Activated T-cell treated with anti-CD3 and anti-CD28 coated beads for 4 hours (primary cell): ENCODE results near the gene ALKBH8.
"Not testable (repeated sequence)": the region's sequence is repeated elsewhere in the genome, so short reads cannot be mapped to it uniquely, and the experiment has no call there.

Experiments used
- DNase-seq: peaks from one replicate; pipeline ENCODE4 v3.0.0-alpha.2; 2020

ALKBH8 gene

GRCh38 chr11:107501713-107502112, 63.8 kb downstream of the ALKBH8 start:
- DNase-seq: no peak

DNA sequence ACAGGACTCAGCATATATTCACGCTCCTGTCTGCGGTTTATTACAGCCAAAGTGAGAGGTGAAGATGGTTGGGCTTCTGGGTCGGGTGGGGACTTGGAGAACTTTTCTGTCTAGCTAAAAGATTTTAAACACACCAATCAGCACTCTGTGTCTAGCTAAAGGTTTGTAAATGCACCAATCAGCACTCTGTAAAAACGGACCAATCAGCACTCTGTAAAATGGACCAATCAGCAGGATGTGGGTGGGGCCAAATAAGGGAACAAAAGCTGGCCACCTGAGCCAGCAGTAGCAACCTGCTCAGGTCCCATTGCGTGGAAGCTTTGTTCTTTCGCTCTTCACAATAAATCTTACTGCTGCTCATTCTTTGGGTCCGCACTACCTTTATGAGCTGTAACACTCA, 68.2 kb downstream of the ALKBH8 start:
- not testable (repeated sequence) for DNase-seq

DNA sequence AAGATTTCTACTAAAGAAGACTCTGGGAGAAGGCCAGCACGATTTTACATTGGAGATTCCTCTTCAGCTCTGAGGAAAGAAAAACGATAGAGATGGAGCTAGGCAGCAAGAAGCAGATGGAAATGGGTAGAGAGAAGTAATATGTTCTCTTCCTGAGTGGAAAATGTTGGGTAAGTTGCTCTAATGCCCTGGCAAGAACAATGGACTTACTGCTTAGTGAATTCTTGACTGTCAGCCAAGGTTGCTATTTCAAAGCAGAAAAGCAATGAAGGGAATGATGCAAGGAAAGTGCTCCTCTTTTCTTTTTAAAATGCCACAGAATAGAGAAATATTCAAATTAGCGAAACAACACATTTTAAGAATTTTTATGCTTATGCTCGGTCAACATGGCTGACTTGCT, 69.5 kb downstream of the ALKBH8 start:
- DNase-seq: no peak

DNA sequence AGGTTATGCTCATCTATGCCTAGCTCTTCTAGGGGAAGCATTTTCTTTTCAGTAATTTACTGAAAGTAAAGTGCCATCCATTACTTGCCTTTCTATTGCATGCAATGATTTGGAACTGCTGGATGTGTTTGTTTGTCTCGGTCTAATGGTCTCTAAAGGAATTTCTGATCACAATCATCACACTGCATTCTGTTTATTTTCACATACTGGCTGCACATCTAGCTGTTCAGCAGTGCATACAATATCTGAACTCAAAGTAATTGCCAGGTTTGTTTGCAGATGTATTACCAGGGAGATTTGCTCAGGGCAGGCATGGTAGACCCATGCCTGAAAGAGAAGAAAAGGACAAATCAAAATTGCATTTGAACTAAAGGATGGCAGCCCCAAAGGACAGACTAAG, 71.5 kb downstream of the ALKBH8 start:
- no peak for DNase-seq

DNA sequence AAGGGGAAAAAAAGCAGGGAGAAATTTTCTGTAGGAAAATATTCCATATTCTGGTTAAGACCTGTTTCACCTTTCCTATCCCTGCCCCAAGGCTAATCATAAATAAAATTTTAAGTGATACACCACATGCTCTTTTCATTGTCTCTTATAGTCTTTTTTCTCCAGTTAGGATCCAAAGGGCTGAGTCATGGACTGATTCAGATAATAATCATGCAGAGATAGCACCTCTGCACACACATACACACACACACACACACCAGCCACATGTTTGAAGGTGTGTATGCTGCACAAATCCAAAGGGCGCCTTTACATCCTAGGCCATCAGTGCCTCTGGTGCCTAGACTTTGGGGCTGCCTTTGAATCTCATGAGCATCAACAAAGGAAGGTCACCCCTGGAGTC, 72.4 kb downstream of the ALKBH8 start:
- no peak for DNase-seq

GRCh38 chr11:107490836-107491235, 74.7 kb downstream of the ALKBH8 start:
- no peak for DNase-seq

DNA sequence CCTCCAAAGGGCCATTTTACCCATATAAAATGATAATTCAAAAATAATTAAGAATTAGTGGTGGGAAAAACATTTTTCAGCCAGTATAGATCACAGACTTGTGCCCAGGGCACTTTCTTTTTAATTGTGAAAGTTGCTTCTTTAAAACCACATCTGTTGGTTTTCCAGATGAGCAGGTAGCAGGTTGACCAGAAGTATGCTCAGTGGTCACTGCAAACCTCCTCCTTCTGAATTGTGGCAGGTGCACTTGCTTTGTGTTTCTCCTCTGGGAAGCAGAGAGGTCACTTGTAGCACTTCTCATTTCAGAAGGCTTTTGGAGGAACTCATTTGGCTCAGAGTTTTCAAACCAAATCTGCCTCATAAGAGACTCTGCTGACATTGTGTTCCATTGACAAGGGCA, 83.3 kb downstream of the ALKBH8 start:
- DNase-seq: no peak

- DNase-seq: no peak
Measured at GRCh38 chr11:107478922-107479321, 86.6 kb downstream of the ALKBH8 start.

DNA sequence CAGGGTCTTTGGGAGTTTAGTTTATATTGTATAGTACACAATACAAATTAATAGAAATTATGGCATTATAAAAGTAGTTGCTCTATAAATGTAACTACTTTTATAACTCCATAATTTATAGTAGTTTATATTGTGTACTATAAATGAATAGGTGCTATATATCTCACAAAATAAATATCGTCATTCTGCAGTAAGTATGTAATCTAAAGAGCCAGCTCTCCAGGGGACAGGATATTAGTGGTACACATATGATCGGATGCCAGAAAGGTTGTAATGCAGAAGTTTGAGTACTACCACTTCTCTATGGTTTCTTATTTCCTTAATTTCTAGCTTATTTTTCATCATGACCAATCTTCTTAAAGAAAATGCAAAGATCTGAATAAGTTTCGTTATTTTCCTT, 87.7 kb downstream of the ALKBH8 start:
- no peak for DNase-seq

DNA sequence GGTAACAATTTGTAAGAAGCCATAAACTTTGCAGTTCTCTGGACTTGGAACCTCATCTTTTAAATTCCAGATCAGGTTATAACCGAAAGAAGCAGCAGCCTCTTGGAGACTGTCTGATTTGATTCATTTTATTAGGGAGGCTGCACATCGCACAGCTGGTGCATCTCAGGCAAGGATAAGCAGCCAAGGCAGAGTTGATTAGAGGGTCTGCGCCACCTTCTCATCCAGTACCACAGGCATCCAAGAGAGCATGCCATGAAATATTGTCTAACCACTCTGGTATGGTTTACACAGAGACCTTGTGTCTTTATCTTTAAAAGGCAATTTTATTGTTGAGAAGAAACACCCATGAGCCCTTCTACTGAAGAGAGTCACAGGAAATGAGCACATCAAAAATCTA, 91.7 kb downstream of the ALKBH8 start:
- no peak for DNase-seq

DNA sequence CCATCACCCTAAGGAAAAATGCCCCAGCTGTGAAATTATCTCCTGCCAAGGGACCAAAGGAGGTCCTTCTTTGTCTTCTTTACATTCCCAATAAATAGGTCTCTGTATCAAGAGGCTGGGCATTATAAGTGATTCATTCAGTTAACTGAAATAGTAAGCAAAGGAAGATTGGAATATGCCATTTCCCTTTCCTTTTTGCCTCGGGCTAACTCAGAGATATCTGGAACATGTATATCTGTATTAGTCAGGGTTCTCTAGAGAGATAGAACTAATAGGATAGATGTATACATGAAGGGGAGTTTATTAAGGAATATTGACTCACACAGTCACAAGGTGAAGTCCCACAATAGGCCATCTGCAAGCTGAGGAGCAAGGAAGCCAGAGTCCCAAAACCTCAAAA, 92.6 kb downstream of the ALKBH8 start:
- DNase-seq: no peak

GRCh38 chr11:107468596-107468995, 96.9 kb downstream of the ALKBH8 start:
- no peak for DNase-seq

DNA sequence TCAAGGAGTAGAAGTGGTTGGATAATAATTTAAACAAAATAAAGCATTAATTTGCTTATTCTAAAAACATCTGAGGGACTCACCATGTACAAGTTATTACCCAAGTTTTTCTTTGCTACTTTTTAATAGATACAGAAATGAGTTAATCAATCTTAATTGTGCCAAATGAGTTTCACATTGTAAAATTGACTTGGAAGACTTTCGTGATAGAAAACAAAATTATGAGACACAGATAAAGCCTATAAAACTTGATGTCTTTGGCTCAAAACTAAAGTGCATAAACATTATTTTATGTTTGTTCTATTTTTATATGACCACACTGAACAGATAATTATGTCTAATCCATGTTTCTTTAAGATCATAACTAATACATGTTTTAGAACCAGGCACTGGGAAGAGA, 97.8 kb downstream of the ALKBH8 start:
- no peak for DNase-seq

GRCh38 chr11:107466275-107466866, 99.2 kb downstream of the ALKBH8 start:
- not testable (repeated sequence) for DNase-seq

DNA sequence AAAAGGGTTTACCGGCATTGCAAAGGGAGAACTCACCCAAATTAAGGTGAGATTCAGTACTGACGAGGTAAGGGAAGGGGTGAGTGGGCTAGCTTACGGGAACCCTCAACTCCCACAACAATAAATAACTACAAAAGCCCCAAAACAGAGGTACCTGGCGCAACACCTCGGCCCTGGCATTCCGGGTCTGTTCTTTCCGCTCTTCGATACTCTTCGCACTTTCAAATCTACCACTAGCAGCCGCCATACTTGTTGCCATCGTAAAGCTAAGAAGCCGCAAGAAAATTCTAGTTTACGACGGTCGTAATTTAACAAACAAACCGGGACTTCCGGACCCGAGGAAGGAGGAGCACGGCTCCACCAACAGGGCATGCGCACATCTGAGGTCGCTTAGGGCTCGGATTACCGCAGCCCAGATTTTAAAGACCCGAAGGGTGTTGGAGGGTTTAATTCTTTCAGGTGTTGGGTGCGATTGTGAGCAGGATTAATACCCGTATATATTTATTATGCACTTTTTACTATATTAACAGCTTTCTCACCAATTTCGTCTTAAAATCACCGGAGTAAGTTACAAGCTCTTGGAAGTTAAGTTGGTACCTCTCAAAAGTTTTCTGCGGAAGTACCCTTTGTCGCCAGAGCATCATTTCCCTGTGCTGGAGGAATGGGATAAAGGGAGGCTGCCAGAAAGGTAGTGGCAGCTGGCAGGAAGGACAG, 107.8 kb downstream of the ALKBH8 start, which contains the start of gene CWF19L2:
Gene CWF19L2, minus strand, starts transcription at position 268 of the 714 bp plus-strand sequence. Its CDS starts 9 bp downstream, at position 259.
- DNase-seq: peak; percentile 83

DNA sequence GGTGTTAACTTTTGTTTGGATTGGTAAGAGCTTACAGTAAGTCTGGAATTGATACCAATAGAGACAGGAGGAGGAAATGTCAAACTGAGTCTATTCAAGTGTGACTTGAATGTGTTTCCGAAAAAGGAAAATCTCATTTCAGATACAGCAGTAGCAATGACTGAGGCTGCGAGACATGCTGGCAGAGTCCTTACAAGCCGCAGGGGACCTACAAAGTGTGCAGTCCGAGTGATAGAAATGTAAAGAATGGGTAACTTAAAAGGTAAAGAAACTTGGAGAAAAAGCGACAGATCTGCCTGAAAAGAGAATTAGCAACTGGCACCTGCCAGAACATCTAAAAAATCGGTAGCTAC, 108.4 kb downstream of the ALKBH8 start:
- peak; percentile 0 for DNase-seq

DNA sequence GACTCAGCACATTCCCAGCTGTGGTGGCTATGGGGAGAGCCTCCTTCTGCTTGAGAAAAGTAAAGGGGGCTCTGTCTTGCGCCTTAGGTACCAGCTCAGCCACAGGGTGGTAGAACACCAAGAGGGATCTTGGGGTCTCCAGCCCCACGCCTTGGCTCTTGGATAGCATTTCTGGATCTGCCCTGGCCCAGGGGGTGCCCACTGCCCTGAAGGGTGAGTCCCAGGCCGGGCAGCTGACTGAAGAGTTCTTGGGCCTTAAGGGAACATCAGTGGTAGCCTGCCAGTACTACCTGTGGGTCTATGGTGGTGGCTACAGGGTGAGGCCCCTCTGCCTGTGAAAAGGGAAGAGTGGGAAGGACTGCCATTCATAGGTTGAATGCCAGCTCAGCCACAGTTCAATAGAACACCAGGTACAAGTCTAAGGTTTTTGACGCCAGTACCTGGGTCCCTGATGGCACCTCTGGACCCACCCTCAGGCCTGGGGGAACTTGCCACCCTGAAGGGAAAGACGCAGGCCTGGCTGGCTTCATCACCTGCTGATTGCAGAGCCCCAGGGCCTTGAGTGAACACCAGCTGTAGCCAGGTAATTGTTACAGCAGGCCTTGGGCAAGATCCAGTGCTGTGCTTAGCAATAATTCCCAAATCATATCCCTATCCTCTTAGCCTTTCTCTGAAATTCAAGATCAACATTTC, 111.8 kb downstream of the ALKBH8 start:
- DNase-seq: no peak
